Esophagus squamous epithelium (tissue), 4 donors: ENCODE results near the gene DNAH11.

ENCODE experiments used
- POLR2A ChIP-seq, 4 donors: fragments of 450-650 bp; IDR thresholded peaks; one replicate each; pipeline ENCODE4 v1.6.1; 2017; ENCODE audit warnings: antibody characterized with exemption in 4 of 4, mild to moderate bottlenecking in 4 of 4, moderate library complexity in 3 of 4
- TF ChIP-seq, protein P1 (sequence below), 6 experiments: fragments of 450-650 bp in 4 of 6; fragments of 200-600 bp in 2 of 6; sonication (generic) in 2 of 6; IDR thresholded peaks; one replicate each; pipeline ENCODE4 v1.5.1; 2016 to 2019; ENCODE audit warnings: antibody characterized with exemption in 6 of 6, mild to moderate bottlenecking in 4 of 6, moderate library complexity in 4 of 6

- TF ChIP-seq, protein P1, sequence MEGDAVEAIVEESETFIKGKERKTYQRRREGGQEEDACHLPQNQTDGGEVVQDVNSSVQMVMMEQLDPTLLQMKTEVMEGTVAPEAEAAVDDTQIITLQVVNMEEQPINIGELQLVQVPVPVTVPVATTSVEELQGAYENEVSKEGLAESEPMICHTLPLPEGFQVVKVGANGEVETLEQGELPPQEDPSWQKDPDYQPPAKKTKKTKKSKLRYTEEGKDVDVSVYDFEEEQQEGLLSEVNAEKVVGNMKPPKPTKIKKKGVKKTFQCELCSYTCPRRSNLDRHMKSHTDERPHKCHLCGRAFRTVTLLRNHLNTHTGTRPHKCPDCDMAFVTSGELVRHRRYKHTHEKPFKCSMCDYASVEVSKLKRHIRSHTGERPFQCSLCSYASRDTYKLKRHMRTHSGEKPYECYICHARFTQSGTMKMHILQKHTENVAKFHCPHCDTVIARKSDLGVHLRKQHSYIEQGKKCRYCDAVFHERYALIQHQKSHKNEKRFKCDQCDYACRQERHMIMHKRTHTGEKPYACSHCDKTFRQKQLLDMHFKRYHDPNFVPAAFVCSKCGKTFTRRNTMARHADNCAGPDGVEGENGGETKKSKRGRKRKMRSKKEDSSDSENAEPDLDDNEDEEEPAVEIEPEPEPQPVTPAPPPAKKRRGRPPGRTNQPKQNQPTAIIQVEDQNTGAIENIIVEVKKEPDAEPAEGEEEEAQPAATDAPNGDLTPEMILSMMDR (IDR thresholded peaks at IDR 0.05): no peak
- no peak for TF ChIP-seq POLR2A (IDR thresholded peaks at IDR 0.05)
These were observed 37.3 kb downstream of the DNAH11 start for GRCh38 chr7:21580073-21580521.
